ENCODE results near the gene NEK11. TPM values are rescaled to one million over a fixed set of nuclear protein-coding genes. Genes with fewer than 3 reads are reported as not detected.

NEK11 gene
- total RNA-seq, 4 donors from 2014 or later = 4.7 to 11.2 (median 7.0) TPM

DNA sequence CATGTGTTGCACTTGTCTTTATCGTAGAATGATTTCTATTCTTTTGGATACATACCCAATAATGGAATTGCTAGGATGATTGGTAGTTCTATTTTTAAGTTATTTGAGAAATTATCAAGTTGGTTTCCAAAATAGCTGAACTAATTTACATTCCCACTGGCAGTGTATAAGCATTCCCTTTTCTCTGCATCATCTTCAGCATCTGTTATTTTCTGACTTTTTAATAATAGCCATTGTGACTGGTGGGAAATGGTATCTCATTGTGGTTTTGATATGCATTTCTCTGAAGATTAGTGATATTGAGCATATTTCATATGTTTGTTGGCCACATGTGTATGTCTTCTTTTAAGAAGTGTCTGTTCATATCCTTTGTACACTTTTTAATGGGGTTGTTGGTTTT is 273.2 kb downstream of the NEK11 start:
- TF ChIP-seq, protein P1, sequence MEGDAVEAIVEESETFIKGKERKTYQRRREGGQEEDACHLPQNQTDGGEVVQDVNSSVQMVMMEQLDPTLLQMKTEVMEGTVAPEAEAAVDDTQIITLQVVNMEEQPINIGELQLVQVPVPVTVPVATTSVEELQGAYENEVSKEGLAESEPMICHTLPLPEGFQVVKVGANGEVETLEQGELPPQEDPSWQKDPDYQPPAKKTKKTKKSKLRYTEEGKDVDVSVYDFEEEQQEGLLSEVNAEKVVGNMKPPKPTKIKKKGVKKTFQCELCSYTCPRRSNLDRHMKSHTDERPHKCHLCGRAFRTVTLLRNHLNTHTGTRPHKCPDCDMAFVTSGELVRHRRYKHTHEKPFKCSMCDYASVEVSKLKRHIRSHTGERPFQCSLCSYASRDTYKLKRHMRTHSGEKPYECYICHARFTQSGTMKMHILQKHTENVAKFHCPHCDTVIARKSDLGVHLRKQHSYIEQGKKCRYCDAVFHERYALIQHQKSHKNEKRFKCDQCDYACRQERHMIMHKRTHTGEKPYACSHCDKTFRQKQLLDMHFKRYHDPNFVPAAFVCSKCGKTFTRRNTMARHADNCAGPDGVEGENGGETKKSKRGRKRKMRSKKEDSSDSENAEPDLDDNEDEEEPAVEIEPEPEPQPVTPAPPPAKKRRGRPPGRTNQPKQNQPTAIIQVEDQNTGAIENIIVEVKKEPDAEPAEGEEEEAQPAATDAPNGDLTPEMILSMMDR (IDR thresholded peaks at IDR 0.05; ENCODE audit: low read depth) = no peak

DNA sequence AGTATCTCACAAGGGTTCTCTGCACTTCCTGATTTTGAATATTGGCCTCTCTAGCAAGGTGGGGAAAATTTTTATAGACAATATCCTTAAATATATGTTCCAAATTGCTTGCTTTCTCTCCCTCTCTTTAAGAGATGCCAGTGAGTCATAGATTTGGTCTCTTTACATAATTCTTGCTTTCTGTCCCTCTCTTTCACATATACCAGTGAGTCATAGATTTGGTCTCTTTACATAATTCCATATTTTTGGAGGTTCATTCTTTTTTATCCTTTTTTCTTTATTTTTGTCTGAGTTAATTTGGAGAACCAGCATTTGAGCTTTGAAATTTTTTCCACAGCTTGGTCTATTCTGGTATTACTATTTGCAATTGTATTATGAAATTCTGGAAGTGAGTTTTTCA is 277.2 kb downstream of the NEK11 start:
- TF ChIP-seq, protein P1 (IDR thresholded peaks at IDR 0.05; ENCODE audit: low read depth) = no peak

DNA sequence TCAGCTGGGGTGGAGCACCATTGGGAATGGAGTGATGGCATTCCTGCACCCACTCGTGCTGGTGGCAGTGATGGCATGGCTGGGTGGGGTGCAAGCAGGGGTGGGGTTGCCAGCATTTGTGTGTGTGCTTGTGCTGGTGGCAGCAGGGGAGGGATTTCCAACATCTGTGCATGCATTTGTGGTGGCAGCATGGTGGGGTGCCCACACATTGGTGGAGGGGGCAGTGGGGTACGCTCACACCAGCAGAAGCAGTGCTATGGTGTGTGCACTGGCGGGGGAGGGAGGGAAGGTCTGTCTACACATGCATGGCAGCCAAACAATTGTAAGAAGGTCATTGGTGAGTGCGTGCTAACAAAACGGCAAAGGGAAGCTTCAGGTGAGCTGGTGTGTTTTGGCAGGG is 278.2 kb downstream of the NEK11 start:
- TF ChIP-seq, protein P1 (IDR thresholded peaks at IDR 0.05; ENCODE audit: low read depth) = no peak

DNA sequence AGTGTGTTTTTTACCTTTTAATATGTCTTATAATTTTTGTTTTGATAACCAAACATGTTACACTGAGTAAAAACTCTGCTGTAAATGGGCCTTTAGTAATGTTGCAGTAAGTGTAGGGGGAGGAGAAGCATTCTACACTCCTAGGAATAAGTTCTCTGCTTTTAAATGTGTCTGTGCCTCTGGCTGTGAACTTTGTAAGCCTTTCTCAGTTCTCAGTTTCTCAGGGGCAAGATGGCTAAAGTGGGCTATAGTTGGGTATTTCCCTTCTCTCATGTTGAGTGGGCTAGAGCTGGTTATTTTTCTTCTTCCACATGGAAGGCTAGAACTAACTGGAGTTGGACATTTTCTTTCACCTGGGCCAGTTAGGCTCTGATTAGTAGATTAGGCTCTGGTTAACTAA is 279.6 kb downstream of the NEK11 start:
- TF ChIP-seq, protein P1 (IDR thresholded peaks at IDR 0.05; ENCODE audit: low read depth) = no peak

DNA sequence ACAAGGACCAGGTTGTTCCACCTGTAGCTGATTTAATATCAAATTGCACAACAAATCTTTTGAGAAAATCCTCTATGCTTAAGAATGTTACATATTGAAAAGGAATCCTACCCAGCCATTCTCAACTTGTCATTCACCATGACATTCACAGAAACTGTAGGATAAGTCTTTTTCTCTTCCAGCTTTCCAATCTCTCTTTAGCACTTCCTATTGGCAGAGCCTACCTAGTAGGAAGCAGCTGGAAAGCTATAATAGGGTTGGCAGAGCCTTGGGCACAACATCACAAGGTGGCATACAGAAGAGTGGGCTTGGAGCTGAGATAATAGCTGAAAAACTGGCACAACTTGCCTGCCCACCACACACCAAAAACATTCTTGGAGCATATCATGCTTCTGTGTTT is 287.6 kb downstream of the NEK11 start:
- TF ChIP-seq, protein P1 (IDR thresholded peaks at IDR 0.05; ENCODE audit: low read depth) = no peak

DNA sequence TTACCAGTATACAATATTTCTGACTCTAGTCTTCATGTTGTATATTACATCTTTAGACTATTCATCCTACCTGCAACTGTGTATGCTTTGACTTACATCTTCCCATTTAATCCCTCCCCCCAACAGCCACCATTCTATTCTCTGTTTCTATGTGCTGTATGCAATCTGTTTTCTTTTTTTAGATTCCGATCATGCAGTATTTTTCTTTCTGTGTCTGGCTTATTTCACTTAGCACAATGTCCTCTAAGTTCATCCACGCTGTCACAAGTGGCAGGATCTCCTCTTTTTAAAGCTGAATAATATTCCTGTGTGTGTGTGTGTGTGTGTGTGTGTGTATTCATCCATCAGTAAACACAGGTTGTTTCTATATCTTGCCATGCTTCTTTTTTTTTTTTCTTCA is 288.5 kb downstream of the NEK11 start:
- TF ChIP-seq, protein P1 (IDR thresholded peaks at IDR 0.05; ENCODE audit: low read depth) = no peak

DNA sequence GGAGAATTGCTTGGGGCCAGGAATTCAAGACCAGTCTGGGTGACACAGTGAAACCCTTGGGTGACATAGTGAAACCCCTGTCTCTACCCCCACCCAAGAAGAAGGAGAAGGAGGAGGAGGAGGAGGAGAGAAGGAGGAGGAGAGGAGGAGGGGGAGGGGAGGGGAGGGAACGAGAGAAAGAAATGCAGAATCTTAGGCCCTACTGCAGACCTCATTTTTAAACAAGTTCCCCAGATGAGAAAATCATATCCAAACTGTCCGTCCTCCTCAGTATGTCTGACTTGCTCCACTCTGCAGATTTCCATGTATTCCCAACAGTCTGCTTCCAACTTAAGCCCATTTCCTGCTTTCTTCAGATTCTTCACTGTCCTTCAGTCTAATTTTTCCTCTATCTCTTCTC is 291.0 kb downstream of the NEK11 start:
- TF ChIP-seq, protein P1 (IDR thresholded peaks at IDR 0.05; ENCODE audit: low read depth) = no peak

Measured in subcutaneous adipose tissue (tissue), 4 donors.